CD14-positive monocyte (primary cell): ENCODE results near the gene G6PC1. TPM values are rescaled to one million over a fixed set of nuclear protein-coding genes. Genes with fewer than 3 reads are reported as not detected.
A peak's percentile ranks its signal among the peaks of the same experiment; 100 is the strongest.
"Not testable (repeated sequence)": the region's sequence is repeated elsewhere in the genome, so short reads cannot be mapped to it uniquely, and the experiment has no call there.

Experiments
- DNase-seq, 3 donors: peaks; one replicate each; pipeline ENCODE4 v3.0.0-alpha.2; 2011 to 2022
- H2AFZ ChIP-seq: 2 replicates; pipeline ENCODE4 v1.6.0; 2012; ENCODE audit warnings: mild to moderate bottlenecking, low read depth, low read length, inconsistent platforms; ENCODE audit not compliant: insufficient read depth, poor library complexity, severe bottlenecking
- H3K27ac ChIP-seq, 2 donors: 1 replicate in 1 of 2; 2 replicates in 1 of 2; pipeline ENCODE4 v1.5.1; 2012 to 2013; ENCODE audit warnings: low read length in 2 of 2, control low read depth in 1 of 2, inconsistent platforms in 1 of 2, low read depth in 1 of 2, mild to moderate bottlenecking in 1 of 2
- H3K27me3 ChIP-seq, 2 donors: one replicate each; pipeline versions ENCODE4 v1.6.0 to v1.6.1; 2011 to 2013; ENCODE audit warnings: low read length in 2 of 2; ENCODE audit not compliant: control insufficient read depth in 2 of 2, insufficient read depth in 2 of 2
- H3K36me3 ChIP-seq, 2 donors: replicated peaks in 1 of 2; 1 replicate in 1 of 2; 2 replicates in 1 of 2; pipeline versions ENCODE4 v1.5.1 to v1.6.1; 2012 to 2013; ENCODE audit warnings: low read length in 2 of 2, control low read depth in 1 of 2, inconsistent platforms in 1 of 2, mild to moderate bottlenecking in 1 of 2; ENCODE audit not compliant: insufficient read depth in 2 of 2, control insufficient read depth in 1 of 2
- H3K4me1 ChIP-seq, 2 donors: 1 replicate in 1 of 2; 2 replicates in 1 of 2; pipeline versions ENCODE4 v1.5.1 to v1.6.1; 2012 to 2013; ENCODE audit warnings: low read length in 2 of 2, control low read depth in 1 of 2, inconsistent platforms in 1 of 2, mild to moderate bottlenecking in 1 of 2, moderate library complexity in 1 of 2; ENCODE audit not compliant: insufficient read depth in 2 of 2, control insufficient read depth in 1 of 2
- H3K4me2 ChIP-seq: replicated peaks from 2 replicates; pipeline ENCODE3; 2012; ENCODE audit warnings: low read length, moderate library complexity, mild to moderate bottlenecking; ENCODE audit not compliant: poor library complexity, severe bottlenecking; ENCODE audit errors: extremely low read depth
- H3K4me3 ChIP-seq, 3 experiments: fragments of 200-600 bp in 1 of 3; sonication (generic) in 1 of 3; replicated peaks in 1 of 3; 1 replicate in 2 of 3; 2 replicates in 1 of 3; pipeline ENCODE4 v1.5.1; 2011 to 2013; ENCODE audit warnings: low read length in 3 of 3, mild to moderate bottlenecking in 3 of 3, control low read depth in 2 of 3, low read depth in 2 of 3, inconsistent platforms in 1 of 3, moderate library complexity in 1 of 3
- H3K79me2 ChIP-seq: 2 replicates; pipeline ENCODE4 v1.6.0; 2012; ENCODE audit warnings: mild to moderate bottlenecking, control low read depth, inconsistent platforms, low read length, moderate library complexity; ENCODE audit not compliant: insufficient read depth
- H3K9ac ChIP-seq: 2 replicates; pipeline ENCODE4 v1.6.0; 2017; ENCODE audit warnings: low read length, mild to moderate bottlenecking; ENCODE audit not compliant: insufficient read depth, poor library complexity, severe bottlenecking
- H3K9me3 ChIP-seq, 2 donors: replicated peaks in 1 of 2; 1 replicate in 1 of 2; 2 replicates in 1 of 2; pipeline versions ENCODE4 v1.5.1 to v1.6.1; 2012 to 2013; ENCODE audit warnings: low read length in 2 of 2, control low read depth in 1 of 2; ENCODE audit not compliant: control insufficient read depth in 1 of 2, insufficient read depth in 1 of 2
- H4K20me1 ChIP-seq: 2 replicates; pipeline ENCODE4 v1.6.0; 2012; ENCODE audit warnings: mild to moderate bottlenecking, low read length, control low read depth, moderate library complexity; ENCODE audit not compliant: insufficient read depth
- H3K27ac Mint-ChIP-seq, 7 donors: one replicate each; pipeline ENCODE4 v1.8.0; 2020; ENCODE audit warnings: mild to moderate bottlenecking in 7 of 7, mixed read lengths in 7 of 7, moderate library complexity in 6 of 7, inconsistent platforms in 2 of 7
- H3K27me3 Mint-ChIP-seq, 3 donors: one replicate each; pipeline ENCODE4 v1.8.0; 2021 to 2022; ENCODE audit warnings: low read depth in 3 of 3, mild to moderate bottlenecking in 3 of 3, mixed read lengths in 3 of 3, moderate library complexity in 3 of 3, inconsistent platforms in 1 of 3
- H3K36me3 Mint-ChIP-seq, 2 donors: one replicate each; pipeline ENCODE4 v1.8.0; 2020; ENCODE audit warnings: mixed read lengths in 2 of 2, inconsistent platforms in 1 of 2, mild to moderate bottlenecking in 1 of 2
- H3K4me1 Mint-ChIP-seq: one replicate; pipeline ENCODE4 v1.8.0; 2020; ENCODE audit warnings: mild to moderate bottlenecking, mixed read lengths
- H3K4me3 Mint-ChIP-seq, 2 donors: one replicate each; pipeline ENCODE4 v1.8.0; 2020; ENCODE audit warnings: mild to moderate bottlenecking in 2 of 2, mixed read lengths in 2 of 2, moderate library complexity in 1 of 2
- H3K9me3 Mint-ChIP-seq, 7 donors: one replicate each; pipeline ENCODE4 v1.8.0; 2020 to 2022; ENCODE audit warnings: mixed read lengths in 7 of 7, mild to moderate bottlenecking in 6 of 7, moderate library complexity in 6 of 7, inconsistent platforms in 2 of 7
- WGBS: methylation state at CpG from one replicate; pipeline ENCODE4 v1.1.5; 2013; ENCODE audit warnings: missing lambda C conversion rate; ENCODE audit not compliant: insufficient coverage; 5-methylcytosine and 5-hydroxymethylcytosine counted together
- intact Hi-C, 2 donors: fragments of 100-400 bp; cut with micrococcal nuclease; formaldehyde crosslinking; loops; one replicate each; pipeline versions ENCODE4 v1.15.0 to v1.15.1; 2023
- polyA plus RNA-seq, 3 donors: library from polyadenylated mRNA; depleted of rRNA in 1 of 3; unstranded in 2 of 3; stranded (reverse) in 1 of 3; fragments of 300-500 nt in 2 of 3; fragments of >200 nt in 1 of 3; fragmentation: Illumina TruSeq in 2 of 3; gene quantifications; 1 replicate in 2 of 3; 2 replicates in 1 of 3; pipeline ENCODE4 v1.2.3, GENCODE V29; 2012 to 2021
- TF ChIP-seq, protein P1 (sequence below): fragments of 200-600 bp; IDR thresholded peaks from one replicate; pipeline ENCODE4 v1.8.0; 2022; ENCODE audit warnings: antibody characterized with exemption, mild to moderate bottlenecking

G6PC1 gene
- polyA plus RNA-seq, 3 donors: not detected

- TF ChIP-seq, protein P1, sequence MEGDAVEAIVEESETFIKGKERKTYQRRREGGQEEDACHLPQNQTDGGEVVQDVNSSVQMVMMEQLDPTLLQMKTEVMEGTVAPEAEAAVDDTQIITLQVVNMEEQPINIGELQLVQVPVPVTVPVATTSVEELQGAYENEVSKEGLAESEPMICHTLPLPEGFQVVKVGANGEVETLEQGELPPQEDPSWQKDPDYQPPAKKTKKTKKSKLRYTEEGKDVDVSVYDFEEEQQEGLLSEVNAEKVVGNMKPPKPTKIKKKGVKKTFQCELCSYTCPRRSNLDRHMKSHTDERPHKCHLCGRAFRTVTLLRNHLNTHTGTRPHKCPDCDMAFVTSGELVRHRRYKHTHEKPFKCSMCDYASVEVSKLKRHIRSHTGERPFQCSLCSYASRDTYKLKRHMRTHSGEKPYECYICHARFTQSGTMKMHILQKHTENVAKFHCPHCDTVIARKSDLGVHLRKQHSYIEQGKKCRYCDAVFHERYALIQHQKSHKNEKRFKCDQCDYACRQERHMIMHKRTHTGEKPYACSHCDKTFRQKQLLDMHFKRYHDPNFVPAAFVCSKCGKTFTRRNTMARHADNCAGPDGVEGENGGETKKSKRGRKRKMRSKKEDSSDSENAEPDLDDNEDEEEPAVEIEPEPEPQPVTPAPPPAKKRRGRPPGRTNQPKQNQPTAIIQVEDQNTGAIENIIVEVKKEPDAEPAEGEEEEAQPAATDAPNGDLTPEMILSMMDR: no peak
- H3K27me3 ChIP-seq: no peaks in the 10 kb centered on the region
- no peaks in the 10 kb centered on the region for H3K36me3 ChIP-seq
- Mint-ChIP-seq H3K9me3 (peaks cover 0 to 5% (median 0%) of the 10 kb centered on the region in 7 donors), H3K4me3 (no peak overlapping the region), H3K4me1 (peaks cover 9% of the 10 kb centered on the region), H3K36me3 (no peaks in the 10 kb centered on the region), H3K27ac (peak overlapping the region in 1 of 7 donors; percentile 61), H3K27me3 (peaks cover 7 to 12% (median 12%) of the 10 kb centered on the region in 3 donors)
- no peaks in the 10 kb centered on the region for H3K9me3 ChIP-seq
- no peak overlapping the region for H3K4me2 ChIP-seq
- no peak overlapping the region for H2AFZ ChIP-seq
- intact Hi-C loops: no loop called here
- WGBS: 93% methylated on average over 3 of the region's 5 CpGs
- no peaks in the 10 kb centered on the region for H3K79me2 ChIP-seq
- H3K9ac ChIP-seq: no peak overlapping the region
- H3K4me3 ChIP-seq: no peak overlapping the region
- no peak for DNase-seq
- H3K27ac ChIP-seq: no peak overlapping the region
- peaks cover 9 to 14% of the 10 kb centered on the region in 2 donors for H3K4me1 ChIP-seq
- no peaks in the 10 kb centered on the region for H4K20me1 ChIP-seq
These were observed 19.8 kb upstream of the G6PC1 start for GRCh38 chr17:42880776-42881310.

GRCh38 chr17:42881706-42882105 is 18.9 kb upstream of the G6PC1 start:
- peaks cover 18% of the 10 kb centered on the region for H3K4me1 Mint-ChIP-seq
- H3K36me3 ChIP-seq, H3K9me3 ChIP-seq, H3K4me3 ChIP-seq, DNase-seq, H3K36me3 Mint-ChIP-seq, H4K20me1 ChIP-seq, H3K4me3 Mint-ChIP-seq, H2AFZ ChIP-seq, H3K27me3 ChIP-seq, intact Hi-C loops, H3K9ac ChIP-seq, H3K79me2 ChIP-seq, H3K4me2 ChIP-seq, H3K27ac ChIP-seq, H3K27ac Mint-ChIP-seq, H3K9me3 Mint-ChIP-seq: not testable (repeated sequence)
- H3K4me1 ChIP-seq: peaks cover 17 to 22% of the 10 kb centered on the region in 2 donors
- H3K27me3 Mint-ChIP-seq: peaks cover 7 to 12% (median 12%) of the 10 kb centered on the region in 3 donors
- 100% methylated on average over 1 of the region's 6 CpGs for WGBS
